Measurements from ENCODE around the gene GFRA1. TPM values are rescaled to one million over a fixed set of nuclear protein-coding genes. Genes with fewer than 3 reads are reported as not detected.

GFRA1 gene
- total and polyA plus RNA-seq, 2 of the 4 experiments (the other 2 are of a cell fraction), result 9.1 to 9.3 TPM

DNA sequence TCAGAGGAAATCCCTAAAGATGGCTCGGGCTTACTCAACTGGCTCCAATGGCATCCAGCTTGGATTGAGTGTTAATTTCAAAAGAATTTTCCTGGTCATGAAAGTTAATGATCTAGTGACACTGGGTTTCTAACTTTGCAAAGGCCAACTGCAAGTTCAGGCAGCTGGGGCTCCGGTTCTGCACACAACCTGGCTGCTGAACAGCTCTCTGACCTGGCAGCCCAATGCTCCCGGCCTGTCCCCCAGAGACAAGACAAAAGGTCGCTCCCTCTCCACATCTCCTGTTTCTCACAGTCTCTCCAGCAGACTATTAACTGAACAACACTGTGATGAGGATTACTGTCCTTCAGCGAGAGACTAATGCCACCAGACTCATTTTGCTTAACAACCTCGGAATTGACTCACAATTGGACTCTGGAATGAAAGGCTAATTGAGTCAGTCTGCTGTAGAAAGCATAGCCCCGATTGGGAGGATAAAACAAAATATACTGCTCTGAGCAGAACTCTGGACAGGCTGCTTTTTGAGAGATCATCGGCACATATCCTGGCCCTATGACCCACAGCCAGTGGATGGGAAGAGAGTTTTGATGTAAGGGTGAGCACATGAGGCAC, 174.5 kb downstream of the GFRA1 start:
- Histone ChIP-seq H3K4me1 (ENCODE audit: control insufficient read depth, insufficient read depth, low read length) (no peaks in the 10 kb centered on the region), H2BK15ac (ENCODE audit: low read depth, low read length) (no peak overlapping the region), H3K9me3 (ENCODE audit: control insufficient read depth, insufficient read depth, low read length) (0 out of 2 replicates have a peak, but pooled peaks cover 2% of the 10 kb centered on the region), H3K9ac (ENCODE audit: low read depth, low read length) (no peak overlapping the region), H3K18ac (ENCODE audit: low read depth, low read length) (no peak overlapping the region), H3K4me3 (ENCODE audit: insufficient read depth, low read depth, low read length) (no peak overlapping the region), H2AK5ac (ENCODE audit: low read depth, low read length) (no peak overlapping the region), H2BK120ac (ENCODE audit: low read depth, low read length) (no peak overlapping the region), H3K36me3 (ENCODE audit: control insufficient read depth, insufficient read depth, low read length) (no peaks in the 10 kb centered on the region), H2AFZ (replicated peaks; ENCODE audit: low read length, poor library complexity) (no peak overlapping the region), H2AK9ac (replicated peaks; ENCODE audit: low read depth, low read length, poor library complexity) (no peak overlapping the region), H4K20me1 (ENCODE audit: insufficient read depth, low read length) (no peaks in the 10 kb centered on the region), H3K27me3 (ENCODE audit: control insufficient read depth, insufficient read depth, low read length) (no peaks in the 10 kb centered on the region), H3K4me2 (ENCODE audit: low read depth, low read length) (no peak overlapping the region), H3K56ac (ENCODE audit: extremely low read depth, insufficient read depth, low read length) (no peak overlapping the region), H3K14ac (replicated peaks; ENCODE audit: low read depth, low read length) (no peak overlapping the region), H2BK20ac (ENCODE audit: low read depth, low read length) (no peak overlapping the region), H4K91ac (ENCODE audit: insufficient read depth, low read depth, low read length) (no peak overlapping the region), H3K9me1 (ENCODE audit: insufficient read depth, low read length) (no peaks in the 10 kb centered on the region), H3K79me1 (ENCODE audit: low read depth in 1 of 2, low read length in 2 of 2) (no peaks in the 10 kb centered on the region), H3K27ac (ENCODE audit: insufficient read depth, low read length) (no peak overlapping the region), H3K23ac (ENCODE audit: low read depth, low read length) (no peak overlapping the region), H4K5ac (ENCODE audit: low read depth, low read length) (no peak overlapping the region), H2BK5ac (ENCODE audit: low read depth, low read length, poor library complexity, severe bottlenecking) (no peak overlapping the region), H3K4ac (ENCODE audit: low read depth, low read length) (no peak overlapping the region), H4K8ac (ENCODE audit: low read depth in 2 of 2, low read length in 2 of 2) (no peak overlapping the region)
- intact Hi-C loops (cut with micrococcal nuclease) (loop anchor here (10.0 kb wide), 1 partner anchor 176 kb away; the partner anchor contains the start of gene GFRA1), dilution Hi-C loops (cut with HindIII; ENCODE audit: low sequenced_read_pairs, unreplicated experiment) (no loop called here), in situ Hi-C loops (cut with MboI; ENCODE audit: low sequenced_read_pairs) (no loop called here)
- DNase-seq (no peak), ATAC-seq (ENCODE audit: low read depth) (no peak)
- POLR2A ChIA-PET (ENCODE audit: unreplicated experiment), result no interaction called here
- 79% methylated on average over 3 of the region's 8 CpGs; no CpG with 5 or more reads in 1 of the 2 experiments for WGBS, 2 experiments (ENCODE audit: extremely low coverage in 2 of 2, insufficient read length in 1 of 2)
- TF ChIP-seq BHLHE40 (IDR thresholded peaks at IDR 0.05; ENCODE audit: low read depth, low read length) (no peak), RCOR1 (IDR thresholded peaks at IDR 0.05; ENCODE audit: insufficient replicate concordance, low read length) (no peak), CEBPB (IDR thresholded peaks at IDR 0.05; ENCODE audit: low read depth, low read length) (no peak), RAD21 (IDR thresholded peaks at IDR 0.05; ENCODE audit: low read length) (no peak), FOS (IDR thresholded peaks at IDR 0.05; ENCODE audit: low read depth, low read length) (no peak), SMC3 (IDR thresholded peaks at IDR 0.05; ENCODE audit: low read depth, low read length) (no peak), MAZ (IDR thresholded peaks at IDR 0.05; ENCODE audit: borderline replicate concordance, low read depth, low read length) (no peak), POLR2A (IDR thresholded peaks at IDR 0.05; ENCODE audit: low read depth, low read length) (no peak)
- CTCF ChIA-PET, result no interaction called here
- no TSS peak for BruUV-seq (replicated peaks)
